Measurements from ENCODE around the gene TEX2.
A peak's percentile ranks its signal among the peaks of the same experiment; 100 is the strongest.

TEX2 gene

GRCh38 chr17:64158406-64158805, 104.7 kb downstream of the TEX2 start:
- no peak for DNase-seq (ENCODE audit: low spot score)

GRCh38 chr17:64157669-64158180, 105.3 kb downstream of the TEX2 start:
- DNase-seq (ENCODE audit: low spot score), result no peak

GRCh38 chr17:64156670-64157069, 106.4 kb downstream of the TEX2 start:
- DNase-seq (ENCODE audit: low spot score), result no peak

- DNase-seq (ENCODE audit: low spot score), result no peak
Measured at GRCh38 chr17:64155751-64156544, 107.1 kb downstream of the TEX2 start.

- no peak for DNase-seq (ENCODE audit: low spot score)
Measured at GRCh38 chr17:64155129-64155528, 107.9 kb downstream of the TEX2 start.

- DNase-seq (ENCODE audit: low spot score), result no peak
Measured at GRCh38 chr17:64154717-64155116, 108.3 kb downstream of the TEX2 start.

GRCh38 chr17:64154313-64154695, 108.8 kb downstream of the TEX2 start:
- DNase-seq (ENCODE audit: low spot score), result no peak

- DNase-seq (ENCODE audit: low spot score), result no peak
Measured at GRCh38 chr17:64153565-64154312, 109.3 kb downstream of the TEX2 start.

- DNase-seq (ENCODE audit: low spot score), result no peak
Measured at GRCh38 chr17:64152428-64153125, 110.5 kb downstream of the TEX2 start.

- no peak for DNase-seq (ENCODE audit: low spot score)
Measured at GRCh38 chr17:64151016-64151368, 112.1 kb downstream of the TEX2 start.

GRCh38 chr17:64150237-64151015, 112.6 kb downstream of the TEX2 start:
- no peak for DNase-seq (ENCODE audit: low spot score)

GRCh38 chr17:64149196-64149595, 113.9 kb downstream of the TEX2 start:
- DNase-seq (ENCODE audit: low spot score), result no peak

GRCh38 chr17:64148699-64149098, 114.4 kb downstream of the TEX2 start:
- DNase-seq (ENCODE audit: low spot score), result no peak

- DNase-seq (ENCODE audit: low spot score), result no peak
Measured at GRCh38 chr17:64148017-64148631, 114.9 kb downstream of the TEX2 start.

GRCh38 chr17:64147110-64148016, 115.7 kb downstream of the TEX2 start:
- no peak for DNase-seq (ENCODE audit: low spot score)

- DNase-seq (ENCODE audit: low spot score), result no peak
Measured at GRCh38 chr17:64146418-64147109, 116.5 kb downstream of the TEX2 start.

- DNase-seq (ENCODE audit: low spot score), result peak; percentile 97
Measured at GRCh38 chr17:64145751-64146417, 117.2 kb downstream of the TEX2 start.

GRCh38 chr17:64145375-64145750, 117.7 kb downstream of the TEX2 start:
- no peak for DNase-seq (ENCODE audit: low spot score)

GRCh38 chr17:64139542-64139941, 123.5 kb downstream of the TEX2 start:
- no peak for DNase-seq (ENCODE audit: low spot score)

All from kidney capillary endothelial cell (primary cell).